NCI-H526 treated with DMSO at 0.1 percent for 48 hours (cell line): Measurements from ENCODE around the gene TTC34.

Experiments
- DNase-seq: peaks from one replicate; lab custom pipeline; 2025; lab: John Stamatoyannopoulos, UW

The TTC34 gene

GRCh38 chr1:2801535-2802291, at the start of gene TTC34:
Gene TTC34 (minus strand): TSS chr1:2801693. CDS start chr1:2800827, 866 bp downstream.
- DNase-seq, result no peak

GRCh38 chr1:2850502-2850901, 49.0 kb upstream of the TTC34 start:
- DNase-seq, result no peak

GRCh38 chr1:2848006-2848670, 46.6 kb upstream of the TTC34 start:
- DNase-seq, result no peak

- DNase-seq, result no peak
Observed at GRCh38 chr1:2847086-2847985, 45.8 kb upstream of the TTC34 start.

GRCh38 chr1:2845869-2846268, 44.4 kb upstream of the TTC34 start:
- no peak for DNase-seq

GRCh38 chr1:2840036-2840809, 38.7 kb upstream of the TTC34 start:
- DNase-seq, result no peak

GRCh38 chr1:2837823-2838222, 36.3 kb upstream of the TTC34 start:
- no peak for DNase-seq

- DNase-seq, result no peak
Observed at GRCh38 chr1:2837316-2837715, 35.8 kb upstream of the TTC34 start.

GRCh38 chr1:2836333-2836970, 35.0 kb upstream of the TTC34 start:
- no peak for DNase-seq

- no peak for DNase-seq
Observed at GRCh38 chr1:2835650-2836159, 34.2 kb upstream of the TTC34 start.

GRCh38 chr1:2834741-2835564, 33.5 kb upstream of the TTC34 start:
- DNase-seq, result no peak

GRCh38 chr1:2834146-2834475, 32.6 kb upstream of the TTC34 start:
- DNase-seq, result no peak

- no peak for DNase-seq
Observed at GRCh38 chr1:2833454-2834145, 32.1 kb upstream of the TTC34 start.

- DNase-seq, result no peak
Observed at GRCh38 chr1:2832506-2833453, 31.3 kb upstream of the TTC34 start.

GRCh38 chr1:2831596-2832212, 30.2 kb upstream of the TTC34 start:
- no peak for DNase-seq

- no peak for DNase-seq
Observed at GRCh38 chr1:2830761-2831425, 29.4 kb upstream of the TTC34 start.

- no peak for DNase-seq
Observed at GRCh38 chr1:2829846-2830615, 28.5 kb upstream of the TTC34 start.
